ENCODE data around the gene SIM2. TPM values are rescaled to one million over a fixed set of nuclear protein-coding genes. Genes with fewer than 3 reads are reported as not detected.

SIM2 gene
- total RNA-seq, 2 experiments from 2014 or later: 0.05 to 0.19 TPM

GRCh38 chr21:36791180-36791579 is 92.3 kb downstream of the SIM2 start:
- peaks cover 2% of the 10 kb centered on the region for H3K36me3 Mint-ChIP-seq (ENCODE audit: low read depth)
- ChIA-PET POLR2A (no interaction called here), CTCF (no interaction called here)
- H3K27me3 Mint-ChIP-seq: no peaks in the 10 kb centered on the region
- peaks cover 5% of the 10 kb centered on the region for H3K9me3 Mint-ChIP-seq
- no peak overlapping the region for H3K27ac Mint-ChIP-seq
- no peaks in the 10 kb centered on the region for H3K4me1 Mint-ChIP-seq
- no peak for DNase-seq
- H3K4me3 Mint-ChIP-seq: no peak overlapping the region

- H3K27ac Mint-ChIP-seq: no peak overlapping the region
- no peak for DNase-seq
- no peaks in the 10 kb centered on the region for H3K27me3 Mint-ChIP-seq
- CTCF ChIA-PET: no interaction called here
- peaks cover 5% of the 10 kb centered on the region for H3K9me3 Mint-ChIP-seq
- H3K4me1 Mint-ChIP-seq: no peaks in the 10 kb centered on the region
- no peak overlapping the region for H3K4me3 Mint-ChIP-seq
- POLR2A ChIA-PET: no interaction called here
- H3K36me3 Mint-ChIP-seq (ENCODE audit: low read depth): peaks cover 2% of the 10 kb centered on the region
Observed at GRCh38 chr21:36791695-36792470, 93.0 kb downstream of the SIM2 start.

- POLR2A ChIA-PET: no interaction called here
- CTCF ChIA-PET: no interaction called here
- H3K4me3 Mint-ChIP-seq: no peak overlapping the region
- no peaks in the 10 kb centered on the region for H3K27me3 Mint-ChIP-seq
- DNase-seq: no peak
- peaks cover 7% of the 10 kb centered on the region for H3K9me3 Mint-ChIP-seq
- peaks cover 3% of the 10 kb centered on the region for H3K36me3 Mint-ChIP-seq (ENCODE audit: low read depth)
- no peak overlapping the region for H3K27ac Mint-ChIP-seq
- H3K4me1 Mint-ChIP-seq: no peaks in the 10 kb centered on the region
Observed at GRCh38 chr21:36792505-36792967, 93.6 kb downstream of the SIM2 start.

- peaks cover 3% of the 10 kb centered on the region for H3K36me3 Mint-ChIP-seq (ENCODE audit: low read depth)
- POLR2A ChIA-PET: no interaction called here
- CTCF ChIA-PET: interaction anchor here (1.4 kb wide), 1 partner anchor 12 kb away, joined by 4 read pairs; no protein-coding TSS in a partner anchor
Observed at GRCh38 chr21:36796070-36796469, 97.2 kb downstream of the SIM2 start.

GRCh38 chr21:36798491-36798890 is 99.6 kb downstream of the SIM2 start:
- ChIA-PET POLR2A (no interaction called here), CTCF (no interaction called here)
- Mint-ChIP-seq H3K27me3 (no peaks in the 10 kb centered on the region), H3K4me1 (no peaks in the 10 kb centered on the region), H3K27ac (no peak overlapping the region), H3K4me3 (no peak overlapping the region), H3K36me3 (ENCODE audit: low read depth) (peaks cover 3% of the 10 kb centered on the region), H3K9me3 (peaks cover 20% of the 10 kb centered on the region)
- DNase-seq: no peak

More at GRCh38 chr21:36796070-36796469, 97.2 kb downstream of the SIM2 start:
- H3K27me3 Mint-ChIP-seq: no peaks in the 10 kb centered on the region
- no peak overlapping the region for H3K4me3 Mint-ChIP-seq
- H3K4me1 Mint-ChIP-seq: no peaks in the 10 kb centered on the region
- DNase-seq: no peak
- peaks cover 20% of the 10 kb centered on the region for H3K9me3 Mint-ChIP-seq
- H3K27ac Mint-ChIP-seq: no peak overlapping the region

Other genes starting within 250 kb of the SIM2 start
- not detected for gene CLDN14, start 219.0 kb upstream of the SIM2 start, total RNA-seq

Measured in activated CD4-positive, alpha-beta T cell treated with anti-CD3 and anti-CD28 coated beads, Interleukin-2, amount 10 ng/mL, durations not matched to agents 7 days and 5 days (primary cell).